A673 (cell line): ENCODE measurements around the gene SLC9A2.

ENCODE experiments used
- EZH2 ChIP-seq: fragments of 200-600 bp; sonication (generic); IDR thresholded peaks from 2 replicates; pipeline ENCODE4 v1.6.1; 2017; ENCODE audit warnings: borderline replicate concordance, low read depth, mild to moderate bottlenecking, mixed read lengths, antibody characterized with exemption, low read length; ENCODE audit not compliant: poor library complexity, severe bottlenecking
- TF ChIP-seq, protein P1 (sequence below): fragments of 300-800, 200-600 bp; sonication (generic); conservative IDR thresholded peaks from 2 replicates; pipeline ENCODE4 v1.5.1; 2017; ENCODE audit warnings: low read depth, mild to moderate bottlenecking, antibody characterized with exemption, low read length, moderate library complexity, mixed read lengths

DNA sequence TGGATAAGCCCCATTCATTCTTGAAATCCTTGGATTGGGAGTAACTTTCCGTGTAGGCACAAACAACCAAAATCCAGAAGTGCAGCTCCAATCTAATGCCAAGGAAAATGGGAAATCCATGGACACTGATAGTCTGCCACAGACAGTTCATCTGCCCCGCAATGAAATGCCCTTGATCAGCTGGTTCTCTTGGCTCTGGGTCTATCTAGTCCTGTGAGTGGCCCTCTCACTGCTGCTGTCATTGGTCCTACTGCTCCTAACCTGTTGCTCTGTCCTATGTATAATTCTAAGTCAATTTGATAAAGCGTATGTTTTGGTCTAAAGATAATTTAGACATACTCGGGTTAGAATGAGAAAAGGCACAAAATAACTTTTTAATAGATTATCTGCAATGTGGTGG is 128.8 kb downstream of the SLC9A2 start:
- TF ChIP-seq, protein P1, sequence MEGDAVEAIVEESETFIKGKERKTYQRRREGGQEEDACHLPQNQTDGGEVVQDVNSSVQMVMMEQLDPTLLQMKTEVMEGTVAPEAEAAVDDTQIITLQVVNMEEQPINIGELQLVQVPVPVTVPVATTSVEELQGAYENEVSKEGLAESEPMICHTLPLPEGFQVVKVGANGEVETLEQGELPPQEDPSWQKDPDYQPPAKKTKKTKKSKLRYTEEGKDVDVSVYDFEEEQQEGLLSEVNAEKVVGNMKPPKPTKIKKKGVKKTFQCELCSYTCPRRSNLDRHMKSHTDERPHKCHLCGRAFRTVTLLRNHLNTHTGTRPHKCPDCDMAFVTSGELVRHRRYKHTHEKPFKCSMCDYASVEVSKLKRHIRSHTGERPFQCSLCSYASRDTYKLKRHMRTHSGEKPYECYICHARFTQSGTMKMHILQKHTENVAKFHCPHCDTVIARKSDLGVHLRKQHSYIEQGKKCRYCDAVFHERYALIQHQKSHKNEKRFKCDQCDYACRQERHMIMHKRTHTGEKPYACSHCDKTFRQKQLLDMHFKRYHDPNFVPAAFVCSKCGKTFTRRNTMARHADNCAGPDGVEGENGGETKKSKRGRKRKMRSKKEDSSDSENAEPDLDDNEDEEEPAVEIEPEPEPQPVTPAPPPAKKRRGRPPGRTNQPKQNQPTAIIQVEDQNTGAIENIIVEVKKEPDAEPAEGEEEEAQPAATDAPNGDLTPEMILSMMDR = no peak
- no peak for TF ChIP-seq EZH2
